Measurements from ENCODE around the gene FBF1. TPM values are rescaled to one million over a fixed set of nuclear protein-coding genes. Genes with fewer than 3 reads are reported as not detected.

The FBF1 gene
- total RNA-seq, 1 donor from 2014 or later = 15.1 TPM

GRCh38 chr17:75925912-75926311 lies 14.9 kb downstream of the FBF1 start:
- no peaks in the 10 kb centered on the region for H3K9me3 Mint-ChIP-seq
- CTCF ChIA-PET = interaction anchor here (0.7 to 1.7 kb wide), 2 partner anchors 80 to 88 kb away, joined by 3 to 4 read pairs; no protein-coding TSS in a partner anchor

DNA sequence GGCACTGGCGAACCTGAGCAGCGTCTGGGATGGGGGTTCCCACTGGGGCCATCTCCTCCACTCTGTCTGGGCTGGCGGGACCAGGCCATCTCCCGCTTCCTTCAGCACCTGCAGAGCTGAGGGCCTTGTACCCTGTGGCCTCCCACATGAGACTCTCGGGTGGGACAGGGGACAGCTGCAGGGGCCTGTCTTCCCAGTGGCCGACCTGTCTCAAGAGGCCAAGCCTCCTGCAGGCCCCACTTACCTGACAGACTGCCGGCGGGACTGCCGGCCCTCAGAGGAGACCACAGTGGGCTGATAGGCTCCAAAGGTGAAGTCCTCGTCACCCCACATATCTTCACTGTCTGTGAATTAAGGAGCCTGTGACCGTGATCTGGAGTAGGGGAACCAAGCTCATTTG lies 15.7 kb downstream of the FBF1 start:
- Mint-ChIP-seq H3K4me3 (no peak overlapping the region), H3K9me3 (no peaks in the 10 kb centered on the region), H3K4me1 (no peaks in the 10 kb centered on the region), H3K27me3 (no peaks in the 10 kb centered on the region), H3K27ac (no peak overlapping the region), H3K36me3 (ENCODE audit: low read depth) (peaks cover 2% of the 10 kb centered on the region)
- no peak for ATAC-seq (ENCODE audit: low read depth)
- CTCF ChIA-PET = interaction anchor here (1.2 kb wide), 1 partner anchor 80 kb away, joined by 3 read pairs; no protein-coding TSS in a partner anchor
- POLR2A ChIA-PET = interaction anchor here (1.0 kb wide), 1 partner anchor 16 kb away, joined by 3 read pairs; the partner anchor contains the start of gene FBF1
- DNase-seq = no peak
- TF ChIP-seq, protein P1, sequence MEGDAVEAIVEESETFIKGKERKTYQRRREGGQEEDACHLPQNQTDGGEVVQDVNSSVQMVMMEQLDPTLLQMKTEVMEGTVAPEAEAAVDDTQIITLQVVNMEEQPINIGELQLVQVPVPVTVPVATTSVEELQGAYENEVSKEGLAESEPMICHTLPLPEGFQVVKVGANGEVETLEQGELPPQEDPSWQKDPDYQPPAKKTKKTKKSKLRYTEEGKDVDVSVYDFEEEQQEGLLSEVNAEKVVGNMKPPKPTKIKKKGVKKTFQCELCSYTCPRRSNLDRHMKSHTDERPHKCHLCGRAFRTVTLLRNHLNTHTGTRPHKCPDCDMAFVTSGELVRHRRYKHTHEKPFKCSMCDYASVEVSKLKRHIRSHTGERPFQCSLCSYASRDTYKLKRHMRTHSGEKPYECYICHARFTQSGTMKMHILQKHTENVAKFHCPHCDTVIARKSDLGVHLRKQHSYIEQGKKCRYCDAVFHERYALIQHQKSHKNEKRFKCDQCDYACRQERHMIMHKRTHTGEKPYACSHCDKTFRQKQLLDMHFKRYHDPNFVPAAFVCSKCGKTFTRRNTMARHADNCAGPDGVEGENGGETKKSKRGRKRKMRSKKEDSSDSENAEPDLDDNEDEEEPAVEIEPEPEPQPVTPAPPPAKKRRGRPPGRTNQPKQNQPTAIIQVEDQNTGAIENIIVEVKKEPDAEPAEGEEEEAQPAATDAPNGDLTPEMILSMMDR (IDR thresholded peaks at IDR 0.05) = no peak
- intact Hi-C loops (cut with micrococcal nuclease) = no loop called here

More at GRCh38 chr17:75925912-75926311, 14.9 kb downstream of the FBF1 start:
- H3K4me1 Mint-ChIP-seq = no peaks in the 10 kb centered on the region
- H3K36me3 Mint-ChIP-seq (ENCODE audit: low read depth) = peaks cover 2% of the 10 kb centered on the region
- H3K4me3 Mint-ChIP-seq = no peak overlapping the region
- intact Hi-C loops (cut with micrococcal nuclease) = no loop called here
- POLR2A ChIA-PET = interaction anchor here (1.0 kb wide), 1 partner anchor 15 kb away, joined by 3 read pairs; the partner anchor contains the start of gene FBF1
- TF ChIP-seq, protein P1 (IDR thresholded peaks at IDR 0.05) = no peak
- H3K27me3 Mint-ChIP-seq = no peaks in the 10 kb centered on the region
- no peak for DNase-seq
- no peak for ATAC-seq (ENCODE audit: low read depth)
- no peak overlapping the region for H3K27ac Mint-ChIP-seq

DNA sequence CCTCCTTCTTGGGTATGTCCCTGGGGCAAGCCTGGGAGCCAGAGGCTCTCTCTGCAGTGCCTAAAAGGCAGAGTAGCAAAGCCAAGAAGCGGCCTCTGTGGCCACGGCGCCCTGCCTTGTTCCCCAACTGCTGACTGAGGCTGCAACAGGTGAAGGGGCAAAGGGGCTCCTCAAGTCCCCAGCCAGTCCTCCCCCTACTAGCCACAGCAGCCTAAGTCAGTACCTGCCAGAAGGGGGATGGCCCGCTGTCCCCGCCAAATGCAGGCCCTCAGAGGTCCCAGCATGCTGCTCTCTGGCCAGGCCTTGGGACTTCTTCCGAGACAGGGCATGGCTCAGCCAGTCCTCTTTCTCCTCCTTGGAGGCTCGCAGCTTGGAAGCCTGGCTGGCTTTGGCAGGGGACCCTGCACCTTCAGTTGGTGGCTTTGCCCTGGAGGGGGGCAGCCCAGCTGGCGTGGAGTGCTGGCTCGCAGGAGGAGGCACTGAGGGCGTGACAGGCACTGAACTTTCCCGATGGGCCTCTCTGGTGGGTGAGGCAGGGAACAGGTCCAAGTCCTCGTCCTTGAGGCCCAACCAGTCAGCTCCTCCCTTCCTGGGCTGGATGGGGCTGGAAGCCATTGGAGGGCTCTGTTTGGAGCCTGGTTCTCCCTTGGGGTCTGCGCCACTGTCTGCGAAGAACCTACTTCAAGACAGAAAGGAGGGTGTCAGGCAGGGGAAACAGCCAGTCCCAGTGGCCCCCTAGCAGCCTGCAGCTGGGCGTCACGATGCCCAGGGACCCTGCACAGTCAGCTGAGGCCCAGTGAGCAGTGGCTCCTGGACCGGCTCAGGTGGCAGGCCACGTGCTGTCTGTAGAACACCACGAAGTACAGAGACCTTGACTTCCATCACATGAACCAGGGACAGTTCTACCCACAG lies 17.6 kb downstream of the FBF1 start:
- no peaks in the 10 kb centered on the region for H3K9me3 Mint-ChIP-seq
- peaks cover 4% of the 10 kb centered on the region for H3K36me3 Mint-ChIP-seq (ENCODE audit: low read depth)
- H3K4me1 Mint-ChIP-seq = no peaks in the 10 kb centered on the region
- no peak overlapping the region for H3K27ac Mint-ChIP-seq
- POLR2A ChIA-PET = no interaction called here
- no peak for ATAC-seq (ENCODE audit: low read depth)
- TF ChIP-seq, protein P1 (IDR thresholded peaks at IDR 0.05) = no peak
- CTCF ChIA-PET = no interaction called here
- H3K27me3 Mint-ChIP-seq = no peaks in the 10 kb centered on the region
- intact Hi-C loops (cut with micrococcal nuclease) = no loop called here
- H3K4me3 Mint-ChIP-seq = no peak overlapping the region
- DNase-seq = no peak

GRCh38 chr17:75922173-75922961 lies 18.5 kb downstream of the FBF1 start:
- intact Hi-C loops (cut with micrococcal nuclease) = no loop called here
- H3K9me3 Mint-ChIP-seq = no peaks in the 10 kb centered on the region
- TF ChIP-seq, protein P1 (IDR thresholded peaks at IDR 0.05) = no peak
- ChIA-PET CTCF (no interaction called here), POLR2A (no interaction called here)
- H3K36me3 Mint-ChIP-seq (ENCODE audit: low read depth) = peaks cover 4% of the 10 kb centered on the region
- H3K27ac Mint-ChIP-seq = no peak overlapping the region
- DNase-seq (no peak), ATAC-seq (ENCODE audit: low read depth) (no peak)
- H3K4me1 Mint-ChIP-seq = no peaks in the 10 kb centered on the region
- H3K4me3 Mint-ChIP-seq = no peak overlapping the region
- no peaks in the 10 kb centered on the region for H3K27me3 Mint-ChIP-seq

GRCh38 chr17:75921596-75921995 lies 19.2 kb downstream of the FBF1 start:
- TF ChIP-seq, protein P1 (IDR thresholded peaks at IDR 0.05) = no peak
- ATAC-seq (ENCODE audit: low read depth) (no peak), DNase-seq (no peak)
- ChIA-PET CTCF (no interaction called here), POLR2A (no interaction called here)
- no peaks in the 10 kb centered on the region for H3K4me1 Mint-ChIP-seq
- intact Hi-C loops (cut with micrococcal nuclease) = no loop called here
- H3K4me3 Mint-ChIP-seq = no peak overlapping the region
- H3K27me3 Mint-ChIP-seq = no peaks in the 10 kb centered on the region
- H3K9me3 Mint-ChIP-seq = no peaks in the 10 kb centered on the region
- no peak overlapping the region for H3K27ac Mint-ChIP-seq
- peaks cover 7% of the 10 kb centered on the region for H3K36me3 Mint-ChIP-seq (ENCODE audit: low read depth)
